ENCODE results near the gene CTU2. TPM values are rescaled to one million over a fixed set of nuclear protein-coding genes. Genes with fewer than 3 reads are reported as not detected.

The CTU2 gene
- total and polyA plus RNA-seq, 5 donors: 11.1 to 16.3 (median 12.0) TPM

DNA sequence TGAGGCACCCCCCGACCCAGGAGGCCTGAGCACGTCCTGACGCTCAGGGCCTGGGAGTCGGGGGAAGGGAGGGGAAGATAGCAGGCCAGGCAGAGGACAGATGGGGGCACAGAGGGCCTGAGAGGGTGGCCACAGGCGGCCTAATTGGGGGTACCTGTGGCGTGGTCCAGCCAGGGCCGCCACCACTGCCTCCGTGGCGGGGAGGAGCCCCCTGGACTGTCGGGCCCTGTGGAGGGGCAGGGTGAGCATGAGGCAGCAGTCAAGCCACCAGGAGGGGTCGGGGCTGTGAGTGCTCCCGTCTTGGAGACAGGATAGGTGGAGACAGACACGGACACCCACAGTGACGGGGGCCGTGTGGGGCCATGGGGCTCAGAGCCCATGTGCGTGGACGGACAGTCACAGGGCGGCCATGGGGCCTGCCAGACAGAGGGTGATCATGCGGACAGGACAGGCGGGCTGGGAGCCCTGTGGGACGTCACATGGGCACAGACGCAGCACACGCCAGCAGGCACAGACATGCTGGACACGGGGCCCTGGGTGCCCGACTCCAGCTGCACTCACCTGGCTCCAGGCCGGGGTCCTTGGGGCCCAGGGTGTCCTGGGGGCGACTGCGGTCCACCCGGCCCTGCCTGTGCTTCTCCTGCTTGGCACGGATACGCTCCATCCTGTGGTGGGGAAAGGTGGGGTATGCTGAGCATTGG lies 18.7 kb downstream of the CTU2 start:
- peak; percentile 5 to 13 for ATAC-seq
- no peak for DNase-seq
- Histone ChIP-seq H3K9me3 (ENCODE audit: control insufficient read depth, low read length) (no peaks in the 10 kb centered on the region), H3K4me1 (ENCODE audit: control insufficient read depth, insufficient read depth, low read length) (no peaks in the 10 kb centered on the region), H3K27me3 (ENCODE audit: control insufficient read depth, insufficient read depth) (no peaks in the 10 kb centered on the region), H3K27ac (ENCODE audit: low read length) (no peak overlapping the region), H3K4me3 (ENCODE audit: low read length) (no peak overlapping the region)
- WGBS: 87% methylated on average over 31 of the region's 31 CpGs
- intact Hi-C loops (cut with DNase I): no loop called here

DNA sequence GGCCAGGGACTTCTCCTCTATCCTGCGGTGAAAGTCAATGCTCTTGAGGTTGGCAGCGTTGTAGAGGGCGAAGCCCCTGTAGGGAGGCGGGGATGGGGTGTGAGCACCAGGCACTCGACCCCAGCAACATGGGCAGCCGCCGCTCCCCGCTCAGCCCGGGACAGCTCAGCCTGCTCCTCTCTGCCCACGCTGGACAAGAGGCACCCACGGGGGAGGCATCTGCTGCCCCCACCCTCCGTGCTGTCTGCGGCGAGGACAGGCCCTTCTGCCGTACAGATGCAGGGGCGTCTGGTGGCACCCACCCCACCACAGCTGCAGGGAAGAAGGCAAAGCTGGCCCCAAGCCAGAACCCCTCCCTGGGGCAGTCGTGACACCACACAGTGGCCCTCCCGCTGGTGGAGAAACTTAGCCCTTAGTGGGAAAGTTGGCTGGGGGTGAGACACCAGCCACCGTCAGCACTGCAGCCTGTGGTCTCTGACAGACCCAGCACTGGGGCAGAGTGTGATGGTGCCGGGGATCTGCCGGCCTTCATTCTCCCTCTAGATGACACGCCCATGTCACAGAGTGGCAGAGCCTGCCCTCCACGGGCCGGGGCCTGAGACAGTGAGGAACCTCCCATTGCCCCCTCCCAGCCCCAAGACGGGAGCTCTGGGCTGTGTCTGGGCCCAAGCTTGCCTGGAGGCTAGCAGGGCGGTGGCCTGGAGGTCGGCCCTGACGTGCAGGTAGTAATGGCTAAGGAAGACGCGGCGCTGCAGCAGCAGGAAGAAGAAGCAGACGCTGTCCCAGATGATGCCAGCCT lies 19.5 kb downstream of the CTU2 start:
- DNase-seq (no peak), ATAC-seq (peak in 1 of 2 donors; percentile 3)
- Histone ChIP-seq H3K9me3 (ENCODE audit: control insufficient read depth, low read length) (no peaks in the 10 kb centered on the region), H3K4me3 (ENCODE audit: low read length) (no peak overlapping the region), H3K27ac (ENCODE audit: low read length) (no peak overlapping the region), H3K4me1 (ENCODE audit: control insufficient read depth, insufficient read depth, low read length) (no peaks in the 10 kb centered on the region), H3K27me3 (ENCODE audit: control insufficient read depth, insufficient read depth) (no peaks in the 10 kb centered on the region)
- 84% methylated on average over 32 of the region's 32 CpGs for WGBS
- intact Hi-C loops (cut with DNase I): no loop called here

DNA sequence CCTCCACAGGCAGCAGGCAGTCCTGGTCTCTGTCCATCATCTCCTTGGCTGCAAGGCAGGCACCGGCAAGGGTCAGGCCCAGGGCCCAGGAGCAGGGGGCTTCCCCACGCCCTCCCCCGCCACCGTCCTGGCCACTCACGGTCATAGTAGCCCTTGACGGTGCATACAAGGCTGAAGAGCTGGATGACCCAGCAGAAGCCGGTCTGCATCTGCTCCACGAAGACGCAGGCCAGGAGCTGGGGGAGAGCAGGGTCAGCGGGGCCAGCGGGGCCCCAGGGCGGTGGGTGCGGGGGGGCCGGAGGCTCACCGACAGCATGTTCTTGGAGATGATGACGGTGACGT lies 20.1 kb downstream of the CTU2 start:
- WGBS: 80% methylated on average over 17 of the region's 17 CpGs
- no peak for ATAC-seq

DNA sequence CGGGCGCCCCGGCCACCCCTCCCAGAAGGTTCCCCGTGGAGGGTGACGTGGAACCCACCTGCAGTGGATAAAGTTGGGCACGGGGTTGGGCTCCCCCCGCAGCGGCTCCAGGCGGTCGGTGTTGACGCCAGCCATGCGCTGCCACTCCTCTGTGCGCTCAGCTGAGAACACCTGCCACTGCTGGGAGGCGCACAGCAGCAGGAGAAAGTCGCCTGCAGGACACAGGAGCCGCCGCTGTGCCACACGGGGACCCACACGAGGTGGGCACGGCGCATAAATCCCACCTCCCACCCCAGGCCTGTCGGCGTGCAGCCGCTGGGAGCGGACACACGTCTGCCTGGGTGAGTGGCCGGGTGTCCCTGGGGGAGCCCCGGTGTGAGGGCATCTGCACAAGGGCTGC lies 20.7 kb downstream of the CTU2 start:
- no peak for ATAC-seq
- H3K9me3 ChIP-seq (ENCODE audit: control insufficient read depth, low read length): no peaks in the 10 kb centered on the region
- DNase-seq: no peak
- intact Hi-C loops (cut with DNase I): no loop called here
- no peak overlapping the region for H3K4me3 ChIP-seq (ENCODE audit: low read length)
- H3K27me3 ChIP-seq (ENCODE audit: control insufficient read depth, insufficient read depth): no peaks in the 10 kb centered on the region
- no peak overlapping the region for H3K27ac ChIP-seq (ENCODE audit: low read length)
- H3K4me1 ChIP-seq (ENCODE audit: control insufficient read depth, insufficient read depth, low read length): no peaks in the 10 kb centered on the region
- 94% methylated on average over 28 of the region's 28 CpGs for WGBS

More for the DNA sequence above, 20.1 kb downstream of the CTU2 start:
- Histone ChIP-seq H3K27ac (ENCODE audit: low read length) (no peak overlapping the region), H3K9me3 (ENCODE audit: control insufficient read depth, low read length) (no peaks in the 10 kb centered on the region), H3K4me3 (ENCODE audit: low read length) (no peak overlapping the region), H3K4me1 (ENCODE audit: control insufficient read depth, insufficient read depth, low read length) (no peaks in the 10 kb centered on the region), H3K27me3 (ENCODE audit: control insufficient read depth, insufficient read depth) (no peaks in the 10 kb centered on the region)
- no peak for DNase-seq
- intact Hi-C loops (cut with DNase I): no loop called here

DNA sequence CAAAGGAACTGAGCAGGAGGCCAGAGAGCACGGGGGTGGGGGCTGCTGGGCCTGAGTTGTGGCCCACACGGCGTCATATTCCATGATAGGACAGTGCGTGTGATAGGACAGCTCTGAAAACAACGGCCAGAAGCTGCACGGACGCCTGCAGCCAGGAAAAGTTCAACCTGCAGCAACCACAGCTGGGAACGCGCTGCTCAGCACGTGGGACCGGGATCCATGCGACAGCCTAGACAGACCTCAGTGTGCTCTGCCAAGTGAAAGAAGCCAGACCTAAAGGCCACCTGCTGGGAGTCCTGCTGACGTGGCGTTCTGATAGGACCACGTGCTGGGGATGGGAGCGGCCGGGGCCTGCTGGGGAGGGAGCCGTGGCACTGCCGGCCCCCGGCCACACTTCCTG lies 21.6 kb downstream of the CTU2 start:
- Histone ChIP-seq H3K27ac (ENCODE audit: low read length) (no peak overlapping the region), H3K4me1 (ENCODE audit: control insufficient read depth, insufficient read depth, low read length) (no peaks in the 10 kb centered on the region), H3K9me3 (ENCODE audit: control insufficient read depth, low read length) (no peaks in the 10 kb centered on the region), H3K4me3 (ENCODE audit: low read length) (no peak overlapping the region), H3K27me3 (ENCODE audit: control insufficient read depth, insufficient read depth) (no peaks in the 10 kb centered on the region)
- ATAC-seq (no peak), DNase-seq (no peak)
- intact Hi-C loops (cut with DNase I): no loop called here
- 60% methylated on average over 20 of the region's 20 CpGs for WGBS

DNA sequence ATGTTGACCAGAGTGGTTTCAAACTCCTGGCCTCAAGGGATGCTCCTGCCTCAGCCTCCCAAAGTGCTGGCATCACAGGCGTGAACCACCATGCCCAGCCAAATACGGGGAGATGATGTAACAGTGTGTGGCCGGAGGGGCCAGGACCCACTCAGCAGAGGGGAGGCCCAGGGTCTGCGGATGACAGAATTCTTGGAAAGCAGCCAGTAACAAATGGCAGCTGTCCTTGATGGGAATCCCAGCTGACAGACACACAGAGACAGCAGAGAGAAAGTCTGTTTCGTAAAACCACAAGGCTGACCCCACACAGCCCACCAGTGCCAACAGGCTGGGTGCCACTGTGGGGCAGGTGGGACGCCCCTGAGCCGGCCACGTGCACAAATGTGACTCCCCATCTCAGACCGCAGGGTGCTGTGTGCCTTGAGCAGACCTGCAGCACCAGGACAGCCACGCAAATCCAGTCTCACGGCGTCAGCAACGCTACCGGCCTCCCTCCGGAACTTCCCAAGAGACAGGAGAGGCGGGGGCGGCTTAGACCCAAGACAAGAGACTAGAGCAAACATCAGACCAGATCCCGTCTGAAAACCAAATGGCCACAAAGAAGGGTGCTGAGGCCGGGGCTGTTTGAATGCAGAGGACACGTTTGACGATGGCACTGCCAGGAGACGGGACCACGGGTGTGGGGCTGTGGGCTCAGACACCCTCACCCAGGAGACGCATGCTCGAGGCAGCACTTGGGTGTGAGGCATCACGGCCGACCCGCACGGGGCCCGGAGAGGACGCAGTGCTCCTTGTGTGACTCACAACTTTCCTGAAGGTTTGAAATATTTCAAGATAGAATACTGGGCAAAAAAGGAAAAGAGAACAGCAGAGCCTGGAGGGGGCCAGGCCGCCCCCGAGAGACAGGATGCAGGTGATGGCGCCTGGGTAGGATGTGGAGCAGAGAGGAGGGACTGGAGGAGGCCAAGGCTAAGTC lies 24.6 kb downstream of the CTU2 start:
- 78% methylated on average over 34 of the region's 34 CpGs for WGBS
- Histone ChIP-seq H3K4me3 (ENCODE audit: low read length) (no peak overlapping the region), H3K4me1 (ENCODE audit: control insufficient read depth, insufficient read depth, low read length) (no peaks in the 10 kb centered on the region), H3K27ac (ENCODE audit: low read length) (no peak overlapping the region), H3K9me3 (ENCODE audit: control insufficient read depth, low read length) (no peaks in the 10 kb centered on the region), H3K27me3 (ENCODE audit: control insufficient read depth, insufficient read depth) (no peaks in the 10 kb centered on the region)
- DNase-seq (no peak), ATAC-seq (no peak)
- intact Hi-C loops (cut with DNase I): no loop called here

DNA sequence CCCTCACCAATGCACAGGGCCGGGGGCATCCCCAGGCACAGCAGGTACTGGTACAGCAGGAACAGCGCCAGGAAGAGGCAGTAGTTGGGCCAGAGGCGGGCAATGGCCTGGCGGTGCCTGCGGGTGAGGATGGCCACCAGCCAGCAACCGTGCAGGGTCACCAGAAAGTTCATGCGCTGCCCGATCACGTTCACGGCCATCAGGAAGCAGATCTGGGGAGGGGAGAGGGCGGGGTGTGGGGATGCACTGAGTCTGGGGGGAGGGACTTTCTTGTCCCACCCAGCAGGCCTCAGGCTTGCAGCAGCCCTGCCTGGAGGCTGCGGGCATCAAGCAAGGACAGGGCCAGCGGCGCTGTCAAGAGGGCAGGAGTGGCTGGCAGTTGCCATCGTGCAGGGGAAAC lies 25.4 kb downstream of the CTU2 start:
- Histone ChIP-seq H3K27me3 (ENCODE audit: control insufficient read depth, insufficient read depth) (no peaks in the 10 kb centered on the region), H3K27ac (ENCODE audit: low read length) (no peak overlapping the region), H3K9me3 (ENCODE audit: control insufficient read depth, low read length) (no peaks in the 10 kb centered on the region), H3K4me3 (ENCODE audit: low read length) (no peak overlapping the region), H3K4me1 (ENCODE audit: control insufficient read depth, insufficient read depth, low read length) (no peaks in the 10 kb centered on the region)
- 74% methylated on average over 15 of the region's 15 CpGs for WGBS
- peak; percentile 12 to 39 for ATAC-seq
- intact Hi-C loops (cut with DNase I): no loop called here
- DNase-seq: no peak

DNA sequence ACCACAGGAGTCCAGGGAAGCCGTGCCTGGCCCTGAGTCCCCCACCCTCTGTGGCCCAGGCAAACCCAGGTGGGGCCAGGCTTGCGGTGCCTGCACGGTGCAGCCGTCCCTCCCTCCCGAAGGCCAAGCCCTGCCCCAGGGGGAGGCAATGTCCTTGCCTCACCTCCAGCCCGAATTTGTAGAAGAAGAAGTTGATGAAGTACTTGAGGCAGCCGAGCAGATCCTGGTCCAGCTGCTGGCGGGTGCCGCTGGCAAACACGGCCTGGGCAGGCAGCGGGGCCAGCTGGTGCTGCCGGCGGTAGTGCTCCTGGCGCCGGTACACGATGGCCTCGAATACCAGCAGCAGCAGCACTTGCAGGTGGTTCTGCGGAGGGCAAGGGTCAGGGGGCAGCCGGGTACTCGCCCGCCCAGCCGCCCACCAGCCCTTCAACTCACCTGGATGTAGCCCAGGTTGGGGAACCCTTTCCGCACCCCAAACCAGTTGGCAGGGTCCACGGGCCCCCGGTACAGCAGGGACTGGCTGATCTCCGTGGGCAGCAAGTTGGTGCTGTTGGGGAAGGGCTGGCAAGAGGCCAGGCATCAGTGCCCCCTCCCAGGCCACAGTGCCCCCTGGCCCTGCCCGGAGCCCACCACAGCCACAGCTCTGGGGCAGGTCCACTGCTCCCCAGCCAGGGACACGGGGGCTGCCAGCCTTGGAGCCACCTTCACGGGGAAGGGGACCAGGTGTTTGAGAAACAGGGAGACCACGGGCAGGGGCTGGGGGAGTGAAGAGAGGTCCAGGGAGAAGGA lies 26.1 kb downstream of the CTU2 start:
- no peak overlapping the region for H3K27ac ChIP-seq (ENCODE audit: low read length)
- no peaks in the 10 kb centered on the region for H3K4me1 ChIP-seq (ENCODE audit: control insufficient read depth, insufficient read depth, low read length)
- no peaks in the 10 kb centered on the region for H3K27me3 ChIP-seq (ENCODE audit: control insufficient read depth, insufficient read depth)
- DNase-seq: no peak
- no peaks in the 10 kb centered on the region for H3K9me3 ChIP-seq (ENCODE audit: control insufficient read depth, low read length)
- 85% methylated on average over 30 of the region's 30 CpGs for WGBS
- ATAC-seq: no peak
- intact Hi-C loops (cut with DNase I): no loop called here
- no peak overlapping the region for H3K4me3 ChIP-seq (ENCODE audit: low read length)

DNA sequence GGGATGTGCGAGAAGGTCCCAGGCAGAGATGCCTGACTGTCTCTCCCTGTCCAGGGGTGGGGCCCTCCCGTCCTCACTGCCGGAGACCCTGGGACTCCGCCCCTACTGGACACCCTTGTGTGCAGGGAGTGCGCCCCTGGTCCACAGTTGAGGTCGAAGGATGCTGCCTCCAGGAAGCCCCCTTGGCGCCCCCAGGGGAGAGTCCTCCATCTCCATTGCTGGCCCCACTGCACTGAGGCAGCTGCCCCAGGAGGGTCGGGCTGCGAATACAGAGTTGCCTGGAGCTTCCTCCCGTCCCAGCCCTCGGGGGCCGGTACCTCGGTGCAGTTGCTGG lies 26.6 kb downstream of the CTU2 start:
- intact Hi-C loops (cut with DNase I): no loop called here
- 80% methylated on average over 13 of the region's 13 CpGs for WGBS
- H3K27me3 ChIP-seq (ENCODE audit: control insufficient read depth, insufficient read depth): no peaks in the 10 kb centered on the region

DNA sequence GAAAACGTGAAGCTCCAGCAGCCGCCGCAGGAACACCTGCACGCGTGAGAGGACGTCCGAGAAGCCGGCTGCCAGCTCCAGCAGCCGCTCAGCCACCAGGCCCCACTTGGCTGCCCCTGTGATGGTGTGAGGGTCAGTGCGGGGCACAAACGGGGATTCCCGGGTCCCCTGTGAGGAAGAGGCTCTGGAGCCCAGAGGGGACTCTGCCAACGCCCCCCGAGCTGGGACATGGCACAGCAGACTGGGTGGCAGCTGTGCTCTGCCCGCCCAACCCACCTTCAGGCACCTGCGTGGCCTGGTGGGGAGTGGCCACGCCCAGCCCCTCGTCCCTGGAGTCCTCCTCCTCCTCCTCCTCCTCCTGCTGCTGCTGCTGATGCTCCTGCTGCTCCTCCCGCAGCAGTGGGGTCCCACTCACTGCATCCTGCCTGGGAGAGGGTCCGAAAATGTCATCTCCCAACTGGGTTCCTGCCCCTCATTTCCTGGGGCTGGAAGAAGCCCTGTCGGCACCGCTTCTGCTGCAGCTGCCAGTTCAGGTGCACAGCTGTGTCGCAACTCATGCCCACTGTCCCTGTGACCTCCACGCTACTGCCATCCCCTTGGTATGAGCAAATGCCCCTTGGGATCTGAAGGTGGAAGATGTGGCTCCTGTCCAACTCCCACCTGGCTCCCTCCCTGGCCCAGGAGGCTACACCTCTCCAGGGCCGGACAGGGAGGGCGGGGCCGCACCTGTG lies 27.5 kb downstream of the CTU2 start:
- no peaks in the 10 kb centered on the region for H3K9me3 ChIP-seq (ENCODE audit: control insufficient read depth, low read length)
- H3K27me3 ChIP-seq (ENCODE audit: control insufficient read depth, insufficient read depth): no peaks in the 10 kb centered on the region
- no peak for DNase-seq
- WGBS: 89% methylated on average over 27 of the region's 27 CpGs
- H3K27ac ChIP-seq (ENCODE audit: low read length): no peak overlapping the region
- no peak overlapping the region for H3K4me3 ChIP-seq (ENCODE audit: low read length)
- no peaks in the 10 kb centered on the region for H3K4me1 ChIP-seq (ENCODE audit: control insufficient read depth, insufficient read depth, low read length)
- intact Hi-C loops (cut with DNase I): no loop called here
- ATAC-seq: no peak

More for the DNA sequence above, 26.6 kb downstream of the CTU2 start:
- no peaks in the 10 kb centered on the region for H3K9me3 ChIP-seq (ENCODE audit: control insufficient read depth, low read length)
- H3K4me1 ChIP-seq (ENCODE audit: control insufficient read depth, insufficient read depth, low read length): no peaks in the 10 kb centered on the region
- no peak for DNase-seq
- H3K4me3 ChIP-seq (ENCODE audit: low read length): no peak overlapping the region
- no peak for ATAC-seq
- H3K27ac ChIP-seq (ENCODE audit: low read length): no peak overlapping the region

Data from right cardiac atrium (tissue), 5 donors.